Measurements from ENCODE around the gene NFIB. TPM values are rescaled to one million over a fixed set of nuclear protein-coding genes. Genes with fewer than 3 reads are reported as not detected.

The NFIB gene
- total and polyA plus RNA-seq, 2 donors (not counting 1 experiment from before 2014, with no cell fraction given), result 29.3 to 36.3 TPM

DNA sequence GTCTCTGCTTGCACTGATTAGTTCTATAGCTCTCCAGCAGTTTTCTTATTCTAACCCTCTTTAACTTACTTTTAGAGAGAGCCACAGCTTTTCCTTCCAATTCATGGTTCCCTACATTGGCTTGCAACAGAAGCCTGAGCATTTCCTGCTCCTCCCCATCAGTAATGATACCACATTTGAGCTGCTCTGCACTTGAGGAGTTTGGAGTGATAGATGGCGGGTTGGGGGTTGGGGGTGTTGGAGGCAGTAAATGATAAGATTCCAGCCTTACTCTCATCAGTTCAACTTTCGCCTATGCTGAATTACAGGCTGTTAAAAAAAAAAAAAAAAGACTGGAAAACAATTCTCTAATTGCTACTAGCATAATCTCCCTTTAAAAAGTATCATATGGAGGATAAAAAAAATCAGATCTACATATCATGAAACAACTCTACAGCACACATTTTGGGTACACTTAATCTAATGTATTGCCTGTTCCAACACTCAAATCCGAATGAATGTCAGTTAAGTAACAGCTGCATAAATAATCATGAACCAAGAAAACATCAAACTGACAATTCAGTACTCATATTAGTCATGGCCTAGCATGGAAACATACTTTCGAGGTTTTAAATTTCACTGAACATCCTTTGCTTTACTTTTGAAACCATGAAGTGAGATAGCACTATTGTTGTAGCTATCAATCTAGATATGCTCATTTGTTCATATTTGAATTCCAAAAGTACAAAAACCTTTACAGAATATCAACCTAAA is 224.7 kb downstream of the NFIB start:
- Histone ChIP-seq H3K27me3 (ENCODE audit: control insufficient read depth, insufficient read depth, low read length) (no peaks in the 10 kb centered on the region), H3K9me3 (ENCODE audit: control insufficient read depth, insufficient read depth, low read depth, low read length) (no peaks in the 10 kb centered on the region), H3K79me2 (ENCODE audit: control insufficient read depth, insufficient read depth, low read length) (no peaks in the 10 kb centered on the region), H3K27ac (ENCODE audit: insufficient read depth, low read length) (no peak overlapping the region), H3K4me3 (replicated peaks in 1 of 4; ENCODE audit: control extremely low read depth in 1 of 4, insufficient read depth in 1 of 4, low read depth in 3 of 4, low read length in 4 of 4) (no peak overlapping the region), H3K4me2 (ENCODE audit: extremely low read depth, insufficient read depth, low read length) (no peak overlapping the region), H4K20me1 (ENCODE audit: control insufficient read depth, extremely low read depth, insufficient read depth, low read length) (no peaks in the 10 kb centered on the region), H3K36me3 (ENCODE audit: control insufficient read depth, insufficient read depth, low read length) (no peaks in the 10 kb centered on the region), H3K4me1 (ENCODE audit: control insufficient read depth, extremely low read depth, insufficient read depth, low read length) (no peaks in the 10 kb centered on the region), H3K9ac (ENCODE audit: insufficient read depth, low read length) (no peak overlapping the region), H2AFZ (ENCODE audit: low read length) (no peak overlapping the region)
- no peak for TF ChIP-seq EZH2 (IDR thresholded peaks at IDR 0.05; ENCODE audit: low read length, missing control alignments)
- TF ChIP-seq, protein P1, sequence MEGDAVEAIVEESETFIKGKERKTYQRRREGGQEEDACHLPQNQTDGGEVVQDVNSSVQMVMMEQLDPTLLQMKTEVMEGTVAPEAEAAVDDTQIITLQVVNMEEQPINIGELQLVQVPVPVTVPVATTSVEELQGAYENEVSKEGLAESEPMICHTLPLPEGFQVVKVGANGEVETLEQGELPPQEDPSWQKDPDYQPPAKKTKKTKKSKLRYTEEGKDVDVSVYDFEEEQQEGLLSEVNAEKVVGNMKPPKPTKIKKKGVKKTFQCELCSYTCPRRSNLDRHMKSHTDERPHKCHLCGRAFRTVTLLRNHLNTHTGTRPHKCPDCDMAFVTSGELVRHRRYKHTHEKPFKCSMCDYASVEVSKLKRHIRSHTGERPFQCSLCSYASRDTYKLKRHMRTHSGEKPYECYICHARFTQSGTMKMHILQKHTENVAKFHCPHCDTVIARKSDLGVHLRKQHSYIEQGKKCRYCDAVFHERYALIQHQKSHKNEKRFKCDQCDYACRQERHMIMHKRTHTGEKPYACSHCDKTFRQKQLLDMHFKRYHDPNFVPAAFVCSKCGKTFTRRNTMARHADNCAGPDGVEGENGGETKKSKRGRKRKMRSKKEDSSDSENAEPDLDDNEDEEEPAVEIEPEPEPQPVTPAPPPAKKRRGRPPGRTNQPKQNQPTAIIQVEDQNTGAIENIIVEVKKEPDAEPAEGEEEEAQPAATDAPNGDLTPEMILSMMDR (conservative IDR thresholded peaks at IDR 0.05 in 1 of 2, IDR thresholded peaks at IDR 0.05 in 1 of 2; ENCODE audit: low read depth in 1 of 2, low read length in 2 of 2), result no peak
- peak; percentile 24 to 62 for DNase-seq (ENCODE audit: low read depth in 2 of 2)

- Histone ChIP-seq H3K27me3 (ENCODE audit: control insufficient read depth, insufficient read depth, low read length) (no peaks in the 10 kb centered on the region), H3K4me1 (ENCODE audit: control insufficient read depth, extremely low read depth, insufficient read depth, low read length) (no peaks in the 10 kb centered on the region), H3K9ac (ENCODE audit: insufficient read depth, low read length) (no peak overlapping the region), H3K4me2 (ENCODE audit: extremely low read depth, insufficient read depth, low read length) (no peak overlapping the region), H3K36me3 (ENCODE audit: control insufficient read depth, insufficient read depth, low read length) (no peaks in the 10 kb centered on the region), H3K4me3 (replicated peaks in 1 of 4; ENCODE audit: control extremely low read depth in 1 of 4, insufficient read depth in 1 of 4, low read depth in 3 of 4, low read length in 4 of 4) (no peak overlapping the region), H3K9me3 (ENCODE audit: control insufficient read depth, insufficient read depth, low read depth, low read length) (no peaks in the 10 kb centered on the region), H2AFZ (ENCODE audit: low read length) (no peak overlapping the region), H3K27ac (ENCODE audit: insufficient read depth, low read length) (no peak overlapping the region), H3K79me2 (ENCODE audit: control insufficient read depth, insufficient read depth, low read length) (no peaks in the 10 kb centered on the region), H4K20me1 (ENCODE audit: control insufficient read depth, extremely low read depth, insufficient read depth, low read length) (no peaks in the 10 kb centered on the region)
- TF ChIP-seq EZH2 (IDR thresholded peaks at IDR 0.05; ENCODE audit: low read length, missing control alignments), result no peak
- TF ChIP-seq, protein P1 (conservative IDR thresholded peaks at IDR 0.05 in 1 of 2, IDR thresholded peaks at IDR 0.05 in 1 of 2; ENCODE audit: low read depth in 1 of 2, low read length in 2 of 2), result no peak
- DNase-seq (ENCODE audit: low read depth in 2 of 2), result no peak
These were observed 226.4 kb downstream of the NFIB start for GRCh38 chr9:14087576-14087975.

DNA sequence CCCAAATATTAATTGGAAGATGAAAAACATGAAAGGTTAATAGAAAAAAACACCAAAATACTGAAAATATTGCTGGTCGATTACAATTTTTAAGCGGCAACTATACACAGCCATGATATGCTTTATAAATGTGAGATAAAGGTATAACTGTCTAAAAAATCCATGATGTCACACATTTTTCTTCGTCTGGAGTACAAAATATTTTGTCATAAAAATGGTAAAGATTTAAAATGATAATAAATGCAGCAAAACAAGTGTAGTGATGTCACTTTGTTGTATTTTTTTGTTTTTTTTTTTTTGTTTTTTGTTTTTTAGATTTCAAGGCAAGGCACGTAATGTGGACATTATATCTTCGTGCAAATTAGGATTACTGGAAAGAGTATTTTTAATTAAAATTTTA is 227.4 kb downstream of the NFIB start:
- H3K9me3 ChIP-seq (ENCODE audit: control insufficient read depth, insufficient read depth, low read depth, low read length), result no peaks in the 10 kb centered on the region
- TF ChIP-seq, protein P1 (conservative IDR thresholded peaks at IDR 0.05 in 1 of 2, IDR thresholded peaks at IDR 0.05 in 1 of 2; ENCODE audit: low read depth in 1 of 2, low read length in 2 of 2), result no peak
- TF ChIP-seq EZH2 (IDR thresholded peaks at IDR 0.05; ENCODE audit: low read length, missing control alignments), result no peak
- H3K4me1 ChIP-seq (ENCODE audit: control insufficient read depth, extremely low read depth, insufficient read depth, low read length), result no peaks in the 10 kb centered on the region
- no peaks in the 10 kb centered on the region for H3K79me2 ChIP-seq (ENCODE audit: control insufficient read depth, insufficient read depth, low read length)
- H3K27ac ChIP-seq (ENCODE audit: insufficient read depth, low read length), result no peak overlapping the region
- no peak overlapping the region for H3K4me2 ChIP-seq (ENCODE audit: extremely low read depth, insufficient read depth, low read length)
- DNase-seq (ENCODE audit: low read depth in 2 of 2), result no peak
- no peak overlapping the region for H2AFZ ChIP-seq (ENCODE audit: low read length)
- no peaks in the 10 kb centered on the region for H3K27me3 ChIP-seq (ENCODE audit: control insufficient read depth, insufficient read depth, low read length)
- H3K9ac ChIP-seq (ENCODE audit: insufficient read depth, low read length), result no peak overlapping the region
- H3K4me3 ChIP-seq (replicated peaks in 1 of 4; ENCODE audit: control extremely low read depth in 1 of 4, insufficient read depth in 1 of 4, low read depth in 3 of 4, low read length in 4 of 4), result no peak overlapping the region
- H4K20me1 ChIP-seq (ENCODE audit: control insufficient read depth, extremely low read depth, insufficient read depth, low read length), result no peaks in the 10 kb centered on the region
- H3K36me3 ChIP-seq (ENCODE audit: control insufficient read depth, insufficient read depth, low read length), result no peaks in the 10 kb centered on the region
